Esophagus mucosa (tissue), 1 donor: ENCODE data around the gene NDUFAF2. TPM values are rescaled to one million over a fixed set of nuclear protein-coding genes. Genes with fewer than 3 reads are reported as not detected.
A peak's percentile ranks its signal among the peaks of the same experiment; 100 is the strongest.
"Not testable (repeated sequence)": the region's sequence is repeated elsewhere in the genome, so short reads cannot be mapped to it uniquely, and the experiment has no call there.

Experiments
- ATAC-seq: fragments of 200-7000 bp; cut with Tn5 transposase; one replicate; pipeline ENCODE4 v1.9.1; 2020
- total RNA-seq: library from RNA; stranded (reverse); gene quantifications from one replicate; pipeline ENCODE4 v1.2.4, GENCODE V29; 2023
- donor health status: DM: yes; HTN: yes; CAD: no.

The NDUFAF2 gene, protein sequence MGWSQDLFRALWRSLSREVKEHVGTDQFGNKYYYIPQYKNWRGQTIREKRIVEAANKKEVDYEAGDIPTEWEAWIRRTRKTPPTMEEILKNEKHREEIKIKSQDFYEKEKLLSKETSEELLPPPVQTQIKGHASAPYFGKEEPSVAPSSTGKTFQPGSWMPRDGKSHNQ
- 26.5 TPM for total RNA-seq

DNA sequence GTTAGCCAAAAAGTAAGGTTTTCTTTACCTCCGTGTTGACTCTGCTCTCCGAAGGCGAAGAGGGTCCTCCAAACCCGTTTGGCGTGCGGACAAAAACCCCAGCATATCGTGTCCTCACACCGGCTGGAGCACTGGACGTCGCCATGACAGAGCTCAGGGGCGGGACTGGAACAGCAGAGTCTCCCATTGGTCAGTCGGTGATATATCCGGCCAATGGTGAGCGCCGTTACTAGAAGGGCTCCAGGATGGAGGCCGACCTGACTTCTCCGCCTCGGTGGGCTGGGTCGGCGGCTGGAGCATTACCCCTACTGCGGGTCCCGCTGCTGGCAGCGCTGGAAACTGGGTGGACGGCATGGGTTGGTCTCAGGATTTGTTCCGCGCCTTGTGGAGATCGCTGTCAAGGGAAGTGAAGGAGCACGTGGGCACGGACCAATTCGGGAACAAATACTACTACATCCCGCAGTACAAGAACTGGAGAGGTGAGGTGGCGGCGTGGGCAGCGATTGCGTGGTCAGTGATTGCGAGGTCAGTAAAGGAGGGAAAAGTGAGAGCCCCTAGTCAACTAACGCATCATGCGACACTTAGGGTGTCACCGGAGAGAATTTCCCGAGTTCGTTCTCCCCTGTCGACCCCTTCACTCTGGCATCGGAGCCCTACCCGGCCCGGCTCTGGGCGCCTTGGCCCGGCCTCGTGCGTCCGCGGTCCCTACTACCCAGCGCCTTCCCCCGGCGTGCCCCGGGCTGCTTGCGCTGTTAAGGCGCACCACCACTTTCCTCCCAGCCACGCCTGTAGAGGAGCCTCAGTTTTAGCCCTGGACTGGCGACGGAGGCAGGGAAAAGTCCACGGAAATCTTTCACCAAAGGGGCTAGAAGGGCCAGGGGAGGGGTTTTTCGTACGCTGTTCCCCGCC is at the start of gene NDUFAF2, which contains the start of gene ERCC8:
NDUFAF2 (plus strand) TSS at position 302 of the 909 bp plus-strand sequence; CDS start at position 353, 51 bp downstream.
ERCC8 (minus strand) TSS at position 167 of the 909 bp plus-strand sequence; CDS start at position 105, 62 bp downstream.
- ATAC-seq = peak; percentile 99

DNA sequence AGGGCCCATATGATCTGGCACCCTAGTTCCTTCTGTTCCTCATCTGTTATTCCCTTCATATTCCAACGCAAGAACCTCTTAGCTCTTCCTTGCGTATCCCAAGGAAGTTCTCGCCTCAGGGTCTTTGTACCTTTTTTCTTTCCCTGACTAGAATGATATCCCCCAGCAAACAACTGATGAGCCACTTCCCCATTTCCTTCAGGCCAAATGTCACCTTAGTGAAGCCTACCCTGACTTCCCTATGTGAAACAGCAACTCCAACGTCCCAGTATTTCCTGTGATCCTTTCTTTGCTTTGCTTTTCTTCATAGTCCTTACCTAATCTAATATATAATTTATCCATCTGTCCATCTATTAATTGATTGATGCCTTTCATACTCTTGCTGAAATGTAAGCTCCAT is 48.0 kb upstream of the NDUFAF2 start:
- ATAC-seq = no peak

DNA sequence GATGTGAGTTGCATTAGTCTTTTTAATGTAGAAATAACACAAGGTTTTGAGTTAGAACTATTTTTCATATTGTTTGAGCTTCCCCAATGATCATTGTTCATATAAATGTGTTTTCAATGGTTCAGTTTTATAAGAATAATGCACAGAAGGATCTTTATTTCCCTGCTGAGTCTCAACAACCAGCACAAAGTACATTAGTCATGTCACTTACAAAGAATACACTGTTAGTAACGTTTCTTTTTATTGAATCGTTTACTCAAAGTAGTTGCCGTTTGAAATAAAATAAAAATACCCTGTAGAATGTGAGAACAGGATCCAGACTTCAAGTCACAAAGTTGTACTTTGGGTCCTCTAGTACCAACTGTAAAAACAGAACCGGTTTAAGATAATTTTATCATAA is 41.6 kb upstream of the NDUFAF2 start:
- ATAC-seq = no peak

DNA sequence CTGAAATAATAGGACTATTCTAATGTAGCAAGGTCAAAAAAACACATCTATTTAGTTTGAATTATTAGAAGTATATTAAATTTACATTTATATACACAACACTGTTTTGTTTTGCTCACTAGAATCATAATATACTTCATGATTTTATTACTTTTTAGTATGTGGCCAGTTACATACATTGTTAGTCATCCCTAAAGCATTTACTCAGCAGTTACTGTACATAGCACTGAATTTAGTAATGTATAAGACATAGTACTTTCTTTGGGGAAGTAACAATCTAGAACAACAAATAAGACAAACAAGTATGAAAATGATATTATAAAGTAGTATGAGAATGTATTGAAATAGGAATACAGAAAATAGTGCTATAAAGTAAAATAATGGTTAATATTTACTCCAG is 28.4 kb upstream of the NDUFAF2 start:
- no peak for ATAC-seq

DNA sequence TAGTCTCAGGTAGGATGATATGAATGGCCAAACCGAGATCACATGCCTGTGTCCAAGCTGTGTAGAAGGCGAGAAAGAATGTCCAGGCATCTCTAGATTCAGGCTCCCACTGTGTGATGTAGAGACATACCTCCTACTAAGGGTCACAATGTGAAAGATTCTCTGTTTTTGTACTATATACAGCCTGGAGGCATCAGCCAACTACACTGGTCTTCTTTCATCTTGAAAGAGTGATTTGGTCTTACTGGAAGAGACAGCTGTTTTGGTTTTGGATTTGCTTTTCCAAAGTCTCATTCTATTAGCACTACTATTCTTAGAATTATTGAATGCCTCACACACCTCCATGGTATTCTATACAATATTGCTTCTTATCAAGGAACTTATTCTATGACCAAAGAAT is 26.5 kb upstream of the NDUFAF2 start:
- no peak for ATAC-seq

DNA sequence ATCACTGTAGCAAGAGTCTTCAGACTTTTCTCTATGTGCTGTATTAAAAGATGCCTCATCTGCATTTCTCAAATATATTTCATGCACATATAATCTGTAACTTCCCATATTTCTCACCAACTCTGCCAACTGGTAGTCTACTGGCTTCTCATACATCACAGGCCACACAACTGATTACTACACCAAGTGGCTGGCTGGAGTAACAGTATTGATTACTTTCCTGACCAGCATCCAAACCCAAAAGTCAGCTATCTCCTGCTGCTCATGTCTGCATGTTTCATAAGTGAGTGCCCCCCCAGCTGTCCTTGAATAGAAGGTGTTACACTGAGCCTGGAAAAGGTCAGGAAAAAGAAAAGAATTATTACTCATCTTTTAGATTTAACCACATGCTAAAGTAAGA is 17.6 kb upstream of the NDUFAF2 start:
- ATAC-seq = no peak

DNA sequence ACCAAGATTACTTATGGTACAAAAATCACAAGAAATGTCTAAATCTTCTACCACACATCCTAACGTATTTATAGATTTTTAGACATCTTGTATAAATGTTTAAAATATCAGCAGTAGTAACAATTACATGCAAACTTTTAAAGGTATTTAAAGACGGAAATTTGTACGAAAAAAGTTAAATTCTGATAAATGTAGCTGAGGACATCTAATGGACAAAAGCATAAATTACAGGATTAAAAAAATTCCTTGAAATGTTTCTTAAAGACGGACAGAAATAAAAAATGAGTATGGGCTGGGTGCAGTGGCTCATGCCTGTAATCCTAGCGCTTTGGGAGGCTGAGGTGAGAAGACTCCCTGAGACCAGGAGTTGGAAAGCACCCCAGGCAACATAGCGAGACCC is 16.0 kb upstream of the NDUFAF2 start:
- ATAC-seq = no peak

DNA sequence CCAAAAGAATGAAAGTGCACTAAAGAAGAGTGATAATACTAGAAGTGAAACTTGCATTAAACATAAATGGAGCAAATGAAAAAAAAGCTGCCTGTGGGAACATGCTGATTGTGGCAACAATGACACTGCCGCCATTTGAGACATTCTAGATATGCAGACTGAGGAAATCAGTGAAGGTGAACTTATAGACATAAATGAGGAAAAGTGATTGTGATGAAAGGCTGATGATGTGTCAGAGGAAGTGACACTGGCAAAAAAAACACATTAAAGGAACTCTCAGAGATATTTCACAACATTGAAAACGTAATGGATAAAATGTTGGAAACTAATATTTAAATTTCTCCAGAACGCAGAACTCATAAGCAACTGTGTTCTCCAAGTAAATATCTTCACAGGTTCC is 1.4 kb upstream of the NDUFAF2 start:
- no peak for ATAC-seq

DNA sequence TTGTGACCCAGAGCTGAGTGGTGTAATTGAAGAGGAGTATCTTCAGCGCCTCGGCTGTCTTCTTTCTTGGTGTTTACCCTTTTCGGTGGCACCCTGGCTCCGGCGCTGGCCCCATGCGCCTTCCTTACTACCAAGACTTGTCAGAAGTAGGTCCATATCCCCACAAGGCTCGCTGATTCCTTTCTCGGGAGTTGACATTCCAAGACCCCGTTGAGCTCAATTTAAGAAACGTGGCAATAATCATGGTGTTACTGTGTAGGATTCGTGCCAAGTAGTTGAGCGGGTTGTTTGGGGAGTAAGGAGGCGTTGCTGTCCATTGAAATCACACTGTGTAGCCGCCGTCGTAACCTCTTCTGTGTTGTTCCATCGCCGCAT is 795 bp downstream of the NDUFAF2 start:
- peak; percentile 39 for ATAC-seq

DNA sequence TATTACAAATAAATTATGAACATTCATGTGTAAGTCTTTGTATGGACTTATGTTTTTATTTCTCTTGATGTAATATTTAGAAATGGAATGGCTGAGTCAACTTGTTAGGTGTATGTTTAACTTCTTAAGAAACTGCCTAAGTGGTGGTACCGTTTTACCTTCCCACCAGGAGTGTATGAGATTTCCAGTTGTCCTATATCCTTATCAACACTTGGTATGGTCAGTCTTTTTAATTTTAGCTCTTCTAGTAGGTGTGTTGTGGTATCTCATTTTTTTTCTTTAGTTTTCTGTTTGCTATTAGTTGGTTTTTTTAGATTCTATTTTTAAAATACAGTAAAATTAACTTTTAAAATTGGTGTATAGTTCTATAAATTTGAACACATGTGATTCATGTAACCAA is 3.7 kb downstream of the NDUFAF2 start:
- ATAC-seq = no peak

DNA sequence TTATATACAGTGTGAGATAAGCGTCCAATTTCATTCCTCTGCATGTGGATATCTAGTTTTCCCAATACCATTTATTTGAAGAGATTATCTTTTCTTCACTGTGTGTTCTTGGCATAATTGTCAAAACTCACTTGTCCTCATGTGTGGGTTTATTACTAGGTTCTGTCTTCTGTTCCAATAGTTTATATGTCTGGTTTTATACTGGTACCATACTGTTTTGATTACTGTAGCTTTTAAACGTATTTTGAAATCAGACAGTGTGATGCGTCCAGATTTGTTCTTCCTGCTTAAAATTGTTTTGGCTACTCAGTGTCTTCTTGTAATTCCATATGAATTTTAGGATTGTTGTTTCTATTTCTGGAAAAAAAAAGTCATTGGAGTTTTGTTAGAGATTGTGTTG is 10.2 kb downstream of the NDUFAF2 start:
- ATAC-seq = no peak

DNA sequence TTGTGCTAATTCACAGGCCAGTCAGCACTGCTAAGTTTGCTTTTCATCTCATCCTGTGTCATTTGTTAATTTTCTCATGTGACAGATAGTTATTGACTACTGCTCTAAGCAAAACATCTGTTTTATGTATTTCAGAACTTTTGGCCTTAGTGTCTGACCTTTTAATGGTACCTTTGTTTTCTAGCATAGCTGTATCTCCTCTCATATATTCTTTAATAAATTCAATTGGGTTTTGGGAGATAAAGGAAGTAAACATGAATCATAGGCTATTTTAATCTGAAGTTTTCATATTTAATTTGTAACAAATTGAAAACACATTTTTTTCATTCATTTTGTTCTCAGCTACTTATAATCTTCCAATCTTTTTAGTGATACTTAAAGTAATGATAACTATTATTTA is 13.1 kb downstream of the NDUFAF2 start:
- no peak for ATAC-seq

DNA sequence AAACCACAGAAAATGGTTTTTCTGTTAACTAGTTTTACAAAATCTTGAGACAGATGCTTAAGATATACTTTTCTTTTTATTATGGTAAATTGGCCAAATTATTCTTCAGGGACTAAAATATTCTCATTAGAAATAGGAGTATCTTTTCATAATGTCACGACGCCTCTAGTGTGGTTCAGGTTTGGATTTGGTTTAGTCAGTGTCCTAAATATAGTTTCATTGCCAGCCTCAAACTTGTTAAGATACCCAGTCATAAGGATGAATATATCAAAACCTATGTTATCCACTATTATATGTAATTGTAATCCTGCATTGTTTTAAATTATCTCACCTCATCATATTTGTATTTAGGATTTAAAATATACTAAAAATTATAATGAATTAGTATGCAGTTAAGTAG is 13.7 kb downstream of the NDUFAF2 start:
- ATAC-seq = no peak

DNA sequence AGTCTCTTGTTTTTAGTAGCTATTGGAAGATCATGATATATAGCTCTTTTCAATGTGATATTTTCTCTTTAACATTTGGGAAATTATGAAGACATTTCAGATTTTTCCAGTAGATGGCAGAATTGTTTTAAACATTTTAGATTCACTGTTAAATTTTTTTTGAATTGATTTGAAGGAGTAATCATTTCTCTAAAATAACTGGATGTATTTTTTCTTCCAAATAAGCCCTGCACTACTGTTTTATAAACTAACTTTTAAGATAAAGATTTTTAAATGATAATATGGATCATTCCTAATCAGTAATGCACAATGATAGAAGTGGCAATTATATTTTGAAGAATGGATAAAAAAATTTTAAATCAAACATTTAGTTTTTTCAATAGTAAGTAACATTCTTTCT is 14.2 kb downstream of the NDUFAF2 start:
- no peak for ATAC-seq

DNA sequence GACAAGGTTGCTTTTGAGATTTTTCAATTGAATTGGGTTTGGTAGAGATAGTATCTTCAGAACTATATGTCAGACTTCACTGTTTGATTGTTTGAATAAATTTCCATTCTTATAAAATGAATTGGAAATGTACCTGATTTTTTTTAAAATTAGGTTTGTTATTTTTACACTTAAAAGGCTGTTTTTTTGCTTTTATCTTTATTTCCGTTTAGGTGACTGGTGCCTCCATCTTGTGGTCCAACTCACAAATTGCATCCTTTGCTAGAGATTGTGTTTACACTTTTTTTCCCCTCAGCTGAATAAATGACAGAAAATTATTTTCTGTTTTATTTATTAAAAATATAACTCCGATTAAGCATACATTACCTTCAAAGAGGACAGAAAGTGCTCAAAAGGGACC is 15.6 kb downstream of the NDUFAF2 start:
- no peak for ATAC-seq

DNA sequence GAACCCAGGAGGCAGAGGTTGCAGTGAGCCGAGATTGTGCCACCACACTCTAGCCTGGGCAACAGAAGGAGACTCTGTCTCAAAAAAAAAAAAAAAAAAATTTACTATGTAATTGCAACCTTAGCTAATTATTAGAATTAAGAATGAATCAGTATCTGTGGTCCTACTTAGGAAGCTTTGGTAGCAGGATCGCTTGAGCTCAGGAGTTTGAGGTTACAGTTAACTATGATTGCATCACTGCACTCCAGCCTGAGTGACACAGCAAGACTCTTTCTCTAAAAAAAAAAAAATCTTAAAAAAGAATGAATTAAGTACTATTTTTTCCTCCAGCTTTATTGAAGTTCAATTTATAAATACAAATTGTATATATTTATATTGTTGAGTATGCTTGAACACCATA is 16.7 kb downstream of the NDUFAF2 start:
- ATAC-seq = no peak

DNA sequence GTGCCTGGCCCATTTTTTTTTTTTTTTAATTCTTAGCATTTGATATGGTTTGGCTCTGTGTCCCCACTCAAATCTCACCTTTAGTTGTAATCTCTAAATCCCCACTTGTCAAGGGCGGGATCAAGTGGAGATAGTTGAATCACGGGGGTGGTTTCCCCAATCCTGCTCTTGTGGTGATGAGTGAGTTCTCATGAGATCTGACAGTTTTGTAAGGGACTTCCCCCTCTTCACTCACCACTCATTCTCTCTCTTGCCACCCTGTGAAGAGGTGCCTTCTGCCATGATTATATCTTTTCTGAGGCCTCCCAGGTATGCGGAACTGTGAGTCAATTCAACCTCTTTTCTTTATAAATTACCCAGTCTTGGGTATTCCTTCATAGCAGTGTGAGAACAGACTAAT is 27.2 kb downstream of the NDUFAF2 start:
- ATAC-seq = no peak

DNA sequence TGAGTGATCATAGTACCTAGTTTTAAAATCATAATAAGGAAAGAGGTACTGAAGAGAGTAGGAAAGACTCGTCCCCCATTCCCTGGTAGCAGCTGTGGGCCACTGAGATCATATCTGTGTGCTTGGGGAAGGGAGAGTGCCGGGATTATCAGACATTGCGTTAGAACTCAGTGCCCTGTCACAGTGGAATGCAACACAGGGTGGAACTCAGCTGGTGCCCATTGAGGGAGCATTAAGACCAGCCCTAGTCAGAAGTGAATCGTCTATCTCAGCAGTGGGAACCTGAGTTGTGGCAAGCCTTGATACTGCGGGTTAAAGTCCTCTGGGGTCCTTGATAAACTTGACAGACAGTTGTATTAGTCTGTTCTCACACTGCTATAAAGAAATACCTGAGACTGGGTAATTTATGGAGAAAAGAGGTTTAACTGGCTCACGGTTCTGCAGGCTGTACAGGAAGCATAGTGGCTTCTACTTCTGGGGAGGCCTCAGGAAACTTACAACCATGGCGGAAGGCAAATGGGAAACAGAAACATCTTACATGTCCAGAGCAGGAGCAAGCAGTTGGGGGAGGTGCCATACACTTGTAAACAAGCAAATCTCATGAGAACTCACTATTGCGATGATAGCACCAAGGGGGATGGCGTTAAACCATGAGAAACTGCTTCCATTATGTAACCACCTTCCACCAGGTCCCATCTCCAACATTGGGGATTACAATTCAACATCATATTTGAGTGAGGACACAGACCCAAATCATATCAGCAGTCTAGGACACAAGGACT is 33.1 kb downstream of the NDUFAF2 start:
- no peak for ATAC-seq

DNA sequence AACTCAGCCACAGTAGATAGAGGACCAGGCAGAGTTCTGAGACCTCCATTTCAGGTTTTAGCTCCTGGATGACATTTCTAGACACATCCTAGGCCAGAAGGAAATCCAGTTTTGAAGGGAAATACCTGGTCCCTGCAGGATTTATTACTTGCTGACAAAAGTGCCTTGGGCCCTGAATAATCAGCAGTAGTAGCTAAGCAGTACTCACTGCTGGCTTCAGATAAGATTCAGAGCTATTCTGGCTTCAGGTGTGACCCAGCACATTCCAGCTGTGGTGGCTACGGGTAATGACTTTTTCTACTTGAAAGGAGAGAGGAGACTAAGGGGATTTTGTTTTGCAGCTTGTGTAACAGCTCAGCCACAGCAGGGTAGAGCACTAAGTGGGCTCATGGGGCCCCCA is 34.0 kb downstream of the NDUFAF2 start:
- ATAC-seq = no peak

DNA sequence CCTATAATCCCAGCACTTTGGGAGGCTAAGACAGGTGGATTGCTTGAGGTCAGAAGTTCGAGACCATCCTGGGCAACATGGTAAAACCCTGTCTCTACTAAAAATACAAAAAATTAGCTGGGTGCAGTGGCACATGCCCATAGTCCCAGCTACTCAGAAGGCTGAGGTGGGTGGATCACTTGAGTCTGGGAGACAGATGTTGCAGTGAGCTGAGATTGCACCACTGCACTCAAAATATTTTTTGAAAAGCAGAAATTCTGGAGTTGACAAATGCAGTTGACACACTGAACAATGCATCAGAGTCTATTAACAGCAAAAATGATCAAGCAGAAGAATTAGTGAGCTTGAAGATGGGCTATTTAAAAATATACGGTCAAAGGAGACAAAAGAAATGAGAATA is 35.5 kb downstream of the NDUFAF2 start:
- no peak for ATAC-seq

DNA sequence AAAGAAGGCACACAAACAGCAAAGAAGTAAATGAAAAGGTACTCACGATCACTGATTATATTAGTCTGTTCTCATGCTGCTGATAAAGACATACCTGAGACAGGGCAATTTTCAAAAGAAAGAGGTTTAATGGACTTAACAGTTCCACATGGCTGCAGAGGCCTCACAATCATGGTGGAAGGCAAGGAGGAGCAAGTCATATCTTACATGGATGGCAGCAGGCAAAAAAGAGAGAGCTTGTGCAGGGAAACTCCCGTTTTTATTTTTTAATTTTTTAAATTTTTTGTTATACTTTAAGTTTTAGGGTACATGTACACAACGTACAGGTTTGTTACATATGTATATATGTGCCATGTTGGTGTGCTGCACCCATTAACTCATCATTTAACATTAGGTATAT is 37.1 kb downstream of the NDUFAF2 start:
- not testable (repeated sequence) for ATAC-seq

DNA sequence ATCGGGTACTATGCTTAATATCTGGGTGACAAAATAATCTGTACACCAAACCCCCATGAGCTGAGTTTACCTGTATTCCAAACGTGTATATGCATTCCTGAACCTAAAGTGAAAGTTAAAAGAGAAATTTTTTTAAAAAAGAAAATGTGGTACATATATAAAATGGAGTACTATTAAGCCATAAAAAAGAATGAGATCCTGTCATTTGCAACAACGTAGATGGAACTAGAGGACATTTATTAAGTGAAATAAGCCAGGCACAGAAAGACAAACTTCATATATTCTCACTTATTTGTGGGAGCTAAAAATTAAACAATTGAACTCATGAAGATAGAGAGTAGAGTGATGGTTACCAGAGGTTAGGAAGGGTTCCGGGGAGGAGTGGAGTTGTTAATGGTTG is 44.8 kb downstream of the NDUFAF2 start:
- no peak for ATAC-seq

DNA sequence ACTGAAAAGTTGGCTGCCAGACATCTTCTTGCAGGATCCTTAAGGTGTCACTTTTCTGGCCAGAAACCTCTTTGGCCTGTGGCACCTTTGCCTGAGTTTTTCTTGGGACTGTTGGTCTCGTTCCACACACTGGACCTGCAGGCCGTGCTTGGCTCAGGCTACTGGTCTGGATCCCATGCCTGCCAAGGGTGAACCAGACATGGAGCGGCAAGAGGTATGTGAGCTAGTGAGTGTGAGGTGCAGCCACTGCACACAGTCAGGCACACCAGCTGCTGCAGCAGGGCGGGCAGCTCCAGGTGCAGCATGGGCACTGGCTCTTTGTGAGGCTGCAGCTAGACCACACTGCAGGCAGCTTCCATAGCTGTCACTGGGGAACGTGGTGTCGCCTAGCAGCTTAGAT is 47.9 kb downstream of the NDUFAF2 start:
- no peak for ATAC-seq

DNA sequence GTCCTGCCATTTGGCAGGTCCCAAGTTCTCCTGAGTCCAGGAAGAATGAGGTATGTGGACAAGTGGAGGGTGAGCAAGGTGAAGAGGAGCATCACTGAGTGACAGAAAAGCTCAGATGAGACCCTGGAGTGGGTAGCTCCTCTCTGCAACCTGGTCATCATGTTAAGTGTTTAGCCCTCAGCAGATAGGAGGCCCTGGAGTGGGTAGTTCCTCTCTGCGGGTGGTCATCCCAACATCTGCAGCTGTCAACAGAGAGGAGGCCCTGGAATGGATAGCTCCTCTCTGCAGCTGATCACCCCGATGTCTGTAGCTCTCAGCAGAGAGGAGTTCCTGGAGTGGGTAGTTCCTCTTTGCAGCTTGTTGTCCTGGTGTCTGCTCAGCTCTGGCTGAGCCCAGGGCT is 48.4 kb downstream of the NDUFAF2 start:
- no peak for ATAC-seq
